HT1080 (cell line): ENCODE results near the gene PCBP3. TPM values are rescaled to one million over a fixed set of nuclear protein-coding genes. Genes with fewer than 3 reads are reported as not detected.
"Not testable (repeated sequence)": the region's sequence is repeated elsewhere in the genome, so short reads cannot be mapped to it uniquely, and the experiment has no call there.

ENCODE experiments used
- DNase-seq: peaks from one replicate; pipeline ENCODE4 v3.0.0-alpha.2; 2015; ENCODE audit warnings: low read depth
- total RNA-seq: library from RNA; depleted of rRNA; stranded (reverse); fragments of >200 nt; shearing (Covaris generic); gene quantifications from 2 replicates; pipeline ENCODE4 v1.2.3, GENCODE V29; 2014

The PCBP3 gene
- total RNA-seq, 1 experiment from 2014 or later, result not detected

- DNase-seq, result no peak
These were observed 311.4 kb downstream of the PCBP3 start for GRCh38 chr21:45954921-45955320.

DNA sequence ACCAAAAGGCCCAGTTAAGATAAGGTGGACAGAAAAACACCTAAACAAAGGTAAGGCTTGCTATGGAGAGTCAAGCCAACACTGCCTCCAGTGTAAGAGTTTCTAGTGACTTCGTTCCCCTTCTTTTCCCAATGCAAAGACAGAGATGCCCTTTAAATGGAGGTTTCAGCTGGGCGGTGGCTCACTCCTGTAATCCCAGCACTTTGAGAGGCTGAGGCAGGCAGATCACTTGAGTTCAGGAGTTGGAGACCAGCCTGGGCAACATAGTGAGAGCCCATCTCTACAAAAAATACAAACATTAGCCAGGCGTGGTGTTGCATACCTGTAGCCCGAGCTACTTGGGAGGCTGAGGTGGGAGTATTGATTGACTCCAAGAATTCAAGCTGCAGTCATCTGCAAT, 314.0 kb downstream of the PCBP3 start:
- no peak for DNase-seq

- no peak for DNase-seq
These were observed 314.6 kb downstream of the PCBP3 start for GRCh38 chr21:45957981-45958600.

DNA sequence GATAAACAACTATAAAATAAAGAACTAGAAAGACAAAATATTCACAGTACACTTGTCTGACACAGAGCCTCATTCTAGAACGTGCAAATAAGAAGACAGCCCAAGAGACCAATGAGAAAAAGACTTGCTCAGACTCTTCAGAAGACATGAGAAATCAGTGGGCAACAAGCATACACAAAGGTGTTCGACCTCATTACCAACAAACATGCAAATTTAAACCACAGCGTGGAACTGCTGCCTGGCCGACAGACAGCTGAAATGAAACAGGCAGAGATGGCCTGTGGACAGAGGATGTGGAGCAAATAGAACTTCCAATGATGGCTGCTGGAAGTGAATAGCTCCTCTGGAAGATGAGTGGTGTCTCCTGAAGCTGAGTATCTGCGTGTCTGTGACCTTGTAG, 315.7 kb downstream of the PCBP3 start:
- no peak for DNase-seq

DNA sequence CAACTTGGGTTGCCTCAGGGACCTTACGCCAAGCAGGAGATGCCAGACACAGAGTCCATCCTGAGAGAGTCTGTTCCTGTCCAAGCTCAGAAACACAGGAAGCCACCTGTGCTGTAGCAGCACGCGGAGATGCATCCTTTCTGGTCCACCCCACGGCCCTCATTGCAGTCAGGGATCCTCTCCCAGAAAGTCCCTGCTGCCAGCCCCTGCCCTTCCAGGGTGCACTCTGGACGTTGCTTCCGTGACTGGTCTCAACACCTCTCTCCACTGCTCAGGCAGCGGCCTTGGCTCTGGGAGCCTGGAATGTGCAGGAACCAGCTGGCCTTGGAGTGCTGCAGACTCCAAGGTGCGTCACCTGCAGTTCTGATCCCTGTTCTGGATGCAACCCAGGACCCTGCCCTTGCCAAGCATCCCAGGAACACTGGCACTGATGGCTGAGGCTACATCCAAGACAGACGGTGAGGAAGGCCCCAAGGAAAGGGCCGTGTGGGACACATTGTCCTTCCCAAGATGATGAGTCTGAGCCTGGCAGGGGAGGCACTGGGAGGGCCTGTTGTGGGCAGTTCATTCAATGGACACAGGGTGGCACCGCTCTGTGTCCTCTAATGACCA, 316.4 kb downstream of the PCBP3 start:
- no peak for DNase-seq

DNA sequence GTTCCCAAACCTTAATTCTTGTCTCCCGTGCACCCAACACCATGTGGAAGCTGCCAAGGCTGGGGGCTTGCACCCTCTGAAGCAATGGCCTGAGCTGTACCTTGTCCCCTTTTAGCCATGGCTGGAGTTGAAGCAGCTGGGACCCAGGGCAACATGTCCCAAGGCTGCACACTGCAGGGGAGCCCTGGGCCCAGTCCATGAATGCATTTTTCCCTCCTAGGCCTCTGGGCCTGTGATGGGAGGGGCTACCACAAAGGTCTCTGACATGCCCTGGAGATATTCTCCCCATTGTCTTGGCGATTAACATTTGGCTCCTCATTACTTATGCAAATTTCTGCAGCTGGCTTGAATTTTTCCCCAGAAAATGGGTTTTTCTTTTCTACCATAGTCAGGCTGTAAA, 317.9 kb downstream of the PCBP3 start:
- DNase-seq, result not testable (repeated sequence)

- DNase-seq, result no peak
These were observed 319.2 kb downstream of the PCBP3 start for GRCh38 chr21:45962531-45963231.

- no peak for DNase-seq
These were observed 319.7 kb downstream of the PCBP3 start for GRCh38 chr21:45963232-45963570.

GRCh38 chr21:45964649-45965048, 321.1 kb downstream of the PCBP3 start:
- DNase-seq, result no peak

DNA sequence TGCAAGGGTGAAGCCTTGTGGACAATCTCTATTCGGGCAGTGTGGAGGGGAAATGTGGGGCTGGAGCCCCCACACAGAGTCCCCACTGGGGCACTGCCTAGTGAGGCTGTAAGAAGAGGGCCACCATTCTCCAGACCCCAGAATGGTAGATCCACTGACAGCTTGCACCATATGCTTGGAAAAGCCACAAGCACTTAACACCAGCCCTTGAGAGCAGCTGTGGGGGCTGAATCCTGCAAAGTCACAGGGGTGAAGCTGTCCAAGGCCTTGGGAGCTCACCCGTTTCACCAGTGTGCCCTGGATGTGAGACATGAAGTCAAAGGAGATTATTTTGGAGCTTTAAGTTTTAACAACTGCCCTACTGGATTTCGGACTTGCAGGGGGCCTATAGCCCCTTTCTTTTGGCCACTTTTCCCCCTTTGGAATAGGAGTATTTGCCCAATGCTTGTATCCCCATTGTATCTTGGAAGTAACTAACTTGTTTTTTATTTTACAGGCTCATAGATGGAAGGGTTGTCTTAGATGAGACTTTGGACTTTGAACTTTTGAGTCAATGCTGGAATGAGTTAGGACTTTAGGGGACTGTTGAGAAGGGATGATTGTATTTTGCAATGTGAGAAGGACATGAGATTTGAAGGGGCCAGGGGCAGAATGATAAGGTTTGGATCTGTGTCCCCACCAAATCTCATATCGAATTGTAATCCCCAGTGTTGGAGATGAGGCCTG, 321.7 kb downstream of the PCBP3 start:
- no peak for DNase-seq

DNA sequence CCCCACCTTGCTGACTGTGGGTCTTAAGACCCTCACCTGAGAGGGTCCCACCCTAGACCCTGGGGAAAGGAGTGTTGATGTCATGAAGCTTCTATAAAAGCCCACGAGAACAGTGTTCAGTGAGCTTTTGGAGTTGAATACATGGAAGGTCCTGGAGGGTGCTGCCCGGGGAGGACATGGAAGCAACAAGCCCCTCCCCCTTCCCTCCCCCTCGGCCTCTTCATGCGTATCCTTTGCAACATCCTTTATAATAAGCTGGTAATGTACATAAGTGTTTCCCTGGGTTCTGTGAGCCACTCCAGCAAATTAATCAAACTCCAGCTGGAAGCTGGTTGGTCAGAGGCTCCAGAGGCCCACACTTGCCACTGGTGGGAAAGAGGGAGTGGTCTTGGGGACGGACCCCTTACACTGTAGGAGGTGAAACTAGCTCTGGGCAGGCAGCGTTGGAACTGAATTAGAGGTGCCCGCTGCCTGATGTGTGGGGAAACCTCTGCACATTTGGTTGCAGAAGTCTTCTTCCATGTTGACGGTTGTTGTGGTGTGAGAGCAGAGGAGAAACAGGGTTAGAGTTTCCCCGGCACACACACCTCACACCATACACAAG, 323.4 kb downstream of the PCBP3 start:
- no peak for DNase-seq

GRCh38 chr21:45969921-45970673, 326.6 kb downstream of the PCBP3 start:
- DNase-seq, result no peak

- peak; percentile 43 for DNase-seq
These were observed 327.4 kb downstream of the PCBP3 start for GRCh38 chr21:45970674-45971615.

DNA sequence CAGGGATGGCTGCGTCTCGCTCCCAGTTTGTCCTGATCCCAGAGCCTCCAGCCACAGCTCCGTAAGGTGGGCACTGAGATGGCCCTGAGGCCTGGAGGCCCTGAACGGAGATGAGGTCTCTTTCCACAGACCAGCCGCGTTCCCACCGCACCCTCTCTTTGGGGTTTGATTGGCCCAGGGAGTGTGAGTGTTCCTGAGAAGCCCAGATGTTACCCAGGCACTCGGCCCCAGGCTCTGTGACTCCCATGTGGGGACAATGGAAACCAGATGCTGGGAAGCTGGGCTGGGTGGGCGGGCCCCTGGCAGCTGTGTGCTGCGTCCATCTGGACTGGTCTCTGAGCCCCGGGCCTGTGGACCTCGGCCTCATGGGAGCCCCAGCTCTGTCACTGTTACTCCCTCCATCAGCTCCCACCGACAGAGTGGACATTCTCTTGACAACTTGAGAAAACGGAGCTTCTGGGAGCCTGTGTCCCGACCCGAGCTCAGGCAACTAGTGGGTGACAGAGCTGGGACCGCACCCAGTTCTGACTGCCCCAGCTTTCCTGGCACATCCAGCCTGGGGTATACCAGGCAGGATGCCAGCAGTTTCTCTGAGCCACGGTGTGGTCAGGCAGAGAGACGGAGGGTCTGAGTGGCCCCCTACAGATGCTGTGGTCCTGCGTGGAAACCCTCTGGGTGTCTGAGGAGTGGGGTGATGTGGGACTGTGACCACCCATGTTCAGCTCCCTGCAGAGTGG, 328.3 kb downstream of the PCBP3 start:
- no peak for DNase-seq

- no peak for DNase-seq
These were observed 328.8 kb downstream of the PCBP3 start for GRCh38 chr21:45972353-45972715.

DNA sequence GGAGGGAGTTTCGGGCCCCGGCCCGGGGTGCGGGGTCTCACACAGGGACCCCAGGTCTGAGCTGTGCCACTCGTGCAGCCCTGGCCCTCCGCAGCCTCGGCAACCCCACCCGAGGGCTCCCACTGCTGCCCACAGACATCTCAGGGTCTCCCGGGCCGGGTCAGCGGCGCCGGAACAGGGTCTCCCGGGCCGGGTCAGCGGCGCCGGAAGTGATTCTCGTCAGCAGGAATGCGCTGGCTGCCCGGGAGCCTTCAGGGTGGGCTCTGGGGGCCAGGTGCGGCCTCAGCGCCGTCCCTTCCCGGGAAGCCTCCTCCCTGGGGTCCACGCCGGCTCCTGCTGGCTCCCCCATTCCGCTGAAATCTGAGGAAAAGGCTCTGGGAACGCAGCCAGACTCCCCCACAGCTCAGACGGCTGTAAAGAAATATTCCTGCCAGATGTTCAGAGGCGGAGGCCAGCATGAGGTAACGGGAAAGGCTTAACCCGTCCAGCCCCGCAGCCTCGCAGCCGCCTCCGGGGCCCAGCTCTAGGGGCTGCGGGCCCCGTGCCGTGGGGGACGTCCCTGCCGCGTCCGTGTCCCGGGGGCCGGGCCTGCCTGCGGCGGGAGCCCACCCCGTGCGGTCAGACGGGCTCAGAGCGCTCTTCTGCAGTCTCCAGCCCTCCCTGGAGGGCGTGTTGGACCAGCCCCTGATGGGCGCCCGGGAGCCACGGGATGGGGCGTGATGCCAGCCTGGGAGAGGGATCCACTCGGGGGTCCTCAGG, 329.4 kb downstream of the PCBP3 start:
- peak; percentile 44 for DNase-seq

- DNase-seq, result peak; percentile 87
These were observed 330.0 kb downstream of the PCBP3 start for GRCh38 chr21:45973475-45974072.
